Measurements from ENCODE around the gene AGRN.
"Not testable (repeated sequence)": the region's sequence is repeated elsewhere in the genome, so short reads cannot be mapped to it uniquely, and the experiment has no call there.

- TF ChIP-seq CTCF, EZH2, EZH2phosphoT487 (IDR thresholded peaks at IDR 0.05): not testable (repeated sequence)
Measured at GRCh38 chr1:988061-988460, 31.9 kb upstream of the AGRN start.
